Calu3 (cell line): ENCODE measurements around the gene CTNNAL1. TPM values are rescaled to one million over a fixed set of nuclear protein-coding genes. Genes with fewer than 3 reads are reported as not detected.
"Not testable (repeated sequence)": the region's sequence is repeated elsewhere in the genome, so short reads cannot be mapped to it uniquely, and the experiment has no call there.

Experiments
- BruUV-seq: library from RNA; stranded (reverse); fragments of 400-500 nt; replicated peaks from 2 replicates; lab custom pipeline; 2021; lab: Mats Ljungman, UMichigan
- CTCF ChIA-PET: fragments of 300-600 bp; sonication (Branson Sonifier 250); formaldehyde crosslinking; loops from one replicate; lab custom pipeline; 2022; ENCODE audit warnings: antibody characterized with exemption; lab: Charles Lee
- DNase-seq: peaks from one replicate; pipeline ENCODE4 v3.0.0; 2022
- H3K27ac Mint-ChIP-seq: one replicate; pipeline ENCODE4 v1.8.0; 2022; ENCODE audit warnings: mixed read lengths; ENCODE audit not compliant: unreplicated experiment
- H3K27me3 Mint-ChIP-seq: one replicate; pipeline ENCODE4 v1.8.0; 2022; ENCODE audit warnings: mixed read lengths; ENCODE audit not compliant: unreplicated experiment
- H3K36me3 Mint-ChIP-seq: one replicate; pipeline ENCODE4 v1.8.0; 2022; ENCODE audit warnings: mild to moderate bottlenecking, moderate library complexity, mixed read lengths; ENCODE audit not compliant: insufficient read depth, unreplicated experiment
- H3K4me1 Mint-ChIP-seq: one replicate; pipeline ENCODE4 v1.8.0; 2022; ENCODE audit warnings: mild to moderate bottlenecking, low read depth, mixed read lengths; ENCODE audit not compliant: unreplicated experiment
- H3K4me3 Mint-ChIP-seq: one replicate; pipeline ENCODE4 v1.8.0; 2022; ENCODE audit warnings: mild to moderate bottlenecking, low read depth, moderate library complexity, mixed read lengths; ENCODE audit not compliant: unreplicated experiment
- H3K9me3 Mint-ChIP-seq: one replicate; pipeline ENCODE4 v1.8.0; 2022; ENCODE audit warnings: low read depth, mixed read lengths; ENCODE audit not compliant: unreplicated experiment
- CTCF ChIP-seq: fragments of 200-600 bp; IDR thresholded peaks from one replicate; pipeline ENCODE4 v1.8.0; 2022; ENCODE audit warnings: antibody characterized with exemption; ENCODE audit not compliant: unreplicated experiment
- intact Hi-C: fragments of 100-400 bp; cut with micrococcal nuclease; formaldehyde crosslinking; loops from one replicate; pipeline ENCODE4 v1.10.0; 2022; ENCODE audit not compliant: unreplicated experiment
- total RNA-seq: library from RNA; stranded (reverse); gene quantifications from 2 replicates; pipeline ENCODE4 v1.2.3, GENCODE V29; 2022

The CTNNAL1 gene
- total RNA-seq, 1 experiment from 2014 or later, result 20.6 TPM

DNA sequence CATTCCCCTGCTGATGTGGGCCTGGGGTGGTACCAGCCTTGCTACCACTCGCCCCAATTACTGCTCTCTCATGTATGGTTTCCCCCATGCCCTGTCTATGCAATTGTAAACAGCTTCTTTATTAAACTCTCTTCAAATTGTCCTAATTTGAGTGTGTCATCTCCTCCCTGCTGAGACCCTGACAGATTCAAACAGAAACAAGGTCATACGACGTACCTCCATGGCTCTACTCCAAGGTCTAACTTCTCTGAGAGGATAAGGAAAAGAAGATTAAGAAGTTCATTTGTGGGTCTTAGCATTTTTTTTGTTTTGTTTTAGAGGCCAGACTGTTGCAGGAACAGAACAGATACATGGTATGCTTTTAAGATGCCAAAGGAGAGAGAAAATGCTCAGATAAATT is 41.1 kb downstream of the CTNNAL1 start:
- no peaks in the 10 kb centered on the region for H3K4me1 Mint-ChIP-seq
- no peak for TF ChIP-seq CTCF
- no TSS peak for BruUV-seq
- no peaks in the 10 kb centered on the region for H3K36me3 Mint-ChIP-seq
- no peak overlapping the region for H3K4me3 Mint-ChIP-seq
- H3K27me3 Mint-ChIP-seq, result no peaks in the 10 kb centered on the region
- no peak for DNase-seq
- intact Hi-C loops, result no loop called here
- H3K9me3 Mint-ChIP-seq, result no peaks in the 10 kb centered on the region
- CTCF ChIA-PET, result no interaction called here
- no peak overlapping the region for H3K27ac Mint-ChIP-seq

GRCh38 chr9:108971392-108971791 is 41.9 kb downstream of the CTNNAL1 start:
- H3K9me3 Mint-ChIP-seq, intact Hi-C loops, H3K27ac Mint-ChIP-seq, BruUV-seq, H3K4me1 Mint-ChIP-seq, H3K27me3 Mint-ChIP-seq, H3K4me3 Mint-ChIP-seq, CTCF ChIA-PET, H3K36me3 Mint-ChIP-seq, DNase-seq: not testable (repeated sequence)

- no peak for TF ChIP-seq CTCF
- no peak for DNase-seq
- no peaks in the 10 kb centered on the region for H3K4me1 Mint-ChIP-seq
- H3K27ac Mint-ChIP-seq, result no peak overlapping the region
- H3K36me3 Mint-ChIP-seq, result no peaks in the 10 kb centered on the region
- BruUV-seq, result no TSS peak
- no peak overlapping the region for H3K4me3 Mint-ChIP-seq
- no peaks in the 10 kb centered on the region for H3K9me3 Mint-ChIP-seq
- no peaks in the 10 kb centered on the region for H3K27me3 Mint-ChIP-seq
- CTCF ChIA-PET, result interaction anchor here (1.6 kb wide), 1 partner anchor 14 kb away, joined by 4 read pairs; no protein-coding TSS in a partner anchor
- intact Hi-C loops, result no loop called here
These were observed 45.4 kb downstream of the CTNNAL1 start for GRCh38 chr9:108967916-108968315.

- Mint-ChIP-seq H3K27me3 (no peaks in the 10 kb centered on the region), H3K4me3 (no peak overlapping the region), H3K27ac (no peak overlapping the region), H3K9me3 (no peaks in the 10 kb centered on the region), H3K4me1 (no peaks in the 10 kb centered on the region), H3K36me3 (no peaks in the 10 kb centered on the region)
- CTCF ChIA-PET, result no interaction called here
- intact Hi-C loops, result no loop called here
- DNase-seq, result no peak
- no peak for TF ChIP-seq CTCF
- BruUV-seq, result no TSS peak
These were observed 49.7 kb downstream of the CTNNAL1 start for GRCh38 chr9:108963459-108964143.

DNA sequence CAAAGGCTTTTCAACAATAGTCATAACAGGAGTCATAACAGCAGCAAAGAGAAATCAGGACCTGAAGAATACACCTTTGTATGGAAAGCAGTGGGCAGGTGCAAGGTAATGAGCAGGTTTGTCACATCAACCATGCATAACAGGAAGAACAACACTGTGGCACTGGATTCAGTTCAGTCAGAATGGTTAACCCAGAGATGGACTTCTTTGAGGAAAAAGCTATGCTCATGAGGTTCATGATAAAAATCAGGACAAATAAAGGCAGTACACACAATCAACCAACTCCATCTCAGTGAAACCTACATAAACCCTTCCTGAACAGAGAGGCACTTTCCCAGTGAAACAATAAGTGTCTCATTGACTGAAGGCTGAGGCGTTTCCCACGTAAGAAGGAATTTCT is 52.1 kb downstream of the CTNNAL1 start:
- no peak for DNase-seq
- BruUV-seq, result no TSS peak
- no peaks in the 10 kb centered on the region for H3K4me1 Mint-ChIP-seq
- CTCF ChIA-PET, result no interaction called here
- no peaks in the 10 kb centered on the region for H3K36me3 Mint-ChIP-seq
- H3K27ac Mint-ChIP-seq, result no peak overlapping the region
- H3K9me3 Mint-ChIP-seq, result no peaks in the 10 kb centered on the region
- intact Hi-C loops, result no loop called here
- H3K4me3 Mint-ChIP-seq, result no peak overlapping the region
- no peak for TF ChIP-seq CTCF
- H3K27me3 Mint-ChIP-seq, result no peaks in the 10 kb centered on the region
